H1 (cell line): ENCODE data around the gene CASS4.

Experiments
- ATF2 ChIP-seq: IDR thresholded peaks from 2 replicates; pipeline ENCODE4 v1.6.1; 2012; ENCODE audit warnings: low read length, inconsistent platforms
- BCL11A ChIP-seq, 2 experiments: IDR thresholded peaks; one replicate each; pipeline ENCODE4 v1.6.1; 2011; ENCODE audit warnings: low read depth in 2 of 2, low read length in 2 of 2, mild to moderate bottlenecking in 2 of 2
- CTCF ChIP-seq, 3 experiments: IDR thresholded peaks; 1 replicate in 2 of 3; 2 replicates in 1 of 3; pipeline versions ENCODE4 v1.5.1 to v1.6.1; 2011; ENCODE audit warnings: low read length in 3 of 3, mild to moderate bottlenecking in 3 of 3, inconsistent platforms in 2 of 3, low read depth in 1 of 3, moderate library complexity in 1 of 3; ENCODE audit not compliant: insufficient read depth in 1 of 3; ENCODE audit errors: control extremely low read depth in 1 of 3
- EZH2 ChIP-seq: fragments of 200-600 bp; sonication (generic); IDR thresholded peaks from 2 replicates; pipeline ENCODE4 v1.7.1; 2012; ENCODE audit warnings: low read depth, mild to moderate bottlenecking, moderate library complexity, low read length, inconsistent platforms; ENCODE audit not compliant: severe bottlenecking
- GABPA ChIP-seq: IDR thresholded peaks from 2 replicates; pipeline ENCODE4 v1.6.1; 2011; ENCODE audit warnings: mild to moderate bottlenecking, low read length, moderate library complexity, borderline replicate concordance; ENCODE audit not compliant: insufficient read depth
- MAX ChIP-seq: IDR thresholded peaks from 2 replicates; pipeline ENCODE4 v1.6.1; 2012; ENCODE audit warnings: inconsistent platforms
- POLR2A ChIP-seq, 2 experiments: IDR thresholded peaks; 1 replicate in 1 of 2; 2 replicates in 1 of 2; pipeline ENCODE4 v1.6.1; 2011; ENCODE audit warnings: low read depth in 2 of 2, low read length in 2 of 2, mild to moderate bottlenecking in 2 of 2; ENCODE audit errors: control extremely low read depth in 1 of 2
- RAD21 ChIP-seq, 2 experiments: IDR thresholded peaks in 1 of 2; conservative IDR thresholded peaks in 1 of 2; 2 replicates each; pipeline ENCODE4 v1.6.1; 2011; ENCODE audit warnings: low read depth in 2 of 2, low read length in 2 of 2, improper control_type of control experiment in 1 of 2, inconsistent platforms in 1 of 2, mild to moderate bottlenecking in 1 of 2, moderate library complexity in 1 of 2
- RXRA ChIP-seq: IDR thresholded peaks from 2 replicates; pipeline ENCODE4 v1.6.1; 2011; ENCODE audit warnings: low read depth, mild to moderate bottlenecking, low read length, moderate library complexity; ENCODE audit not compliant: insufficient read depth
- SP2 ChIP-seq: IDR thresholded peaks from 2 replicates; pipeline ENCODE4 v1.6.1; 2012; ENCODE audit warnings: mild to moderate bottlenecking, low read length, inconsistent platforms
- TEAD4 ChIP-seq: IDR thresholded peaks from 2 replicates; pipeline ENCODE4 v1.6.1; 2012; ENCODE audit warnings: low read depth, low read length, inconsistent platforms, mixed read lengths
- ZNF274 ChIP-seq: IDR thresholded peaks from 2 replicates; pipeline ENCODE4 v1.7.0; 2012; ENCODE audit warnings: low read length, borderline replicate concordance; ENCODE audit errors: extremely low read depth

- TF ChIP-seq MAX: no peak
- no peak for TF ChIP-seq RXRA
- TF ChIP-seq SP2: no peak
- peak; percentile 37 to 86 (median 81) for TF ChIP-seq CTCF (IDR thresholded peaks at IDR 0.05; ENCODE audit: control extremely low read depth in 1 of 3, insufficient read depth in 1 of 3, low read depth in 1 of 3, low read length in 3 of 3)
- TF ChIP-seq ZNF274: no peak
- TF ChIP-seq EZH2: no peak
- peak; percentile 24 to 33; a peak in 1 of 4 replicates for TF ChIP-seq RAD21 (IDR thresholded peaks at IDR 0.05 in 1 of 2, conservative IDR thresholded peaks at IDR 0.05 in 1 of 2; ENCODE audit: low read depth in 2 of 2, low read length in 2 of 2)
- TF ChIP-seq GABPA: no peak
- no peak for TF ChIP-seq BCL11A (IDR thresholded peaks at IDR 0.05; ENCODE audit: low read depth in 2 of 2, low read length in 2 of 2)
- TF ChIP-seq TEAD4: no peak
- TF ChIP-seq ATF2: no peak
- no peak for TF ChIP-seq POLR2A (IDR thresholded peaks at IDR 0.05; ENCODE audit: control extremely low read depth in 1 of 2, low read depth in 2 of 2, low read length in 2 of 2)
Measured at GRCh38 chr20:56504373-56505005, 92.4 kb downstream of the CASS4 start.
